Central memory CD8-positive, alpha-beta T cell (primary cell): ENCODE measurements around the gene KIRREL3.

Source experiments
- ATAC-seq: fragments of 150-1000 bp; cut with Tn5 transposase; replicated peaks from 2 replicates; pipeline ENCODE4 v1.10.0; 2022; ENCODE audit warnings: mild to moderate bottlenecking, moderate FRiP score, moderate number of reproducible peaks; ENCODE audit not compliant: poor library complexity, severe bottlenecking; ENCODE audit errors: extremely low read depth
- DNase-seq, 2 donors: peaks; one replicate each; pipeline ENCODE4 v3.0.0; 2021; ENCODE audit warnings: low spot score in 2 of 2
- H3K27ac Mint-ChIP-seq: one replicate; pipeline ENCODE4 v1.8.0; 2022; ENCODE audit warnings: low read depth, mild to moderate bottlenecking, moderate library complexity, mixed read lengths
- H3K27me3 Mint-ChIP-seq: one replicate; pipeline ENCODE4 v1.8.0; 2022; ENCODE audit warnings: mixed read lengths
- H3K36me3 Mint-ChIP-seq: one replicate; pipeline ENCODE4 v1.8.0; 2022; ENCODE audit warnings: mild to moderate bottlenecking, moderate library complexity, mixed read lengths; ENCODE audit not compliant: insufficient read depth
- H3K4me1 Mint-ChIP-seq: one replicate; pipeline ENCODE4 v1.8.0; 2022; ENCODE audit warnings: mixed read lengths
- H3K4me3 Mint-ChIP-seq: one replicate; pipeline ENCODE4 v1.8.0; 2022; ENCODE audit warnings: mild to moderate bottlenecking, moderate library complexity, mixed read lengths
- H3K9me3 Mint-ChIP-seq: one replicate; pipeline ENCODE4 v1.8.0; 2022; ENCODE audit warnings: mixed read lengths

KIRREL3 gene

DNA sequence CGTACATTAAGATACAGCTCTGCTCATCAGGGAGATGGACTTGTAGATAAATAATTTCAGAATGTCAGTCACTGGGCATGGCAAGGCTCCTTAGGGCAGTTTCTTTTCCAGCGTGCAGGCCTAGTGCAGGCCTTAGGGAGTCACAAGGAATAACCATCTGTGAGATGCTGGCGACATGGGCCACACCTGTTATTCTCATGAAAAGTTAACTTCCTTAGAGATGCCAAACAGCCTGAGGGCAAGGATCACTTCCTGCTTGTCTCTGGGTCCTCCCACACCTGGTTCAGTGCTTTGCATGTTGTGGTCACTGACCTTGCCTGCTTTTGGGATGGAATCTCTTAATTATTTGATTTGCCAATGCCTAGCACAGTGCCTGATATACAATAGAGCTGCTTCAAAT lies 574.5 kb downstream of the KIRREL3 start:
- Mint-ChIP-seq H3K27me3 (no peaks in the 10 kb centered on the region), H3K36me3 (peaks cover 5% of the 10 kb centered on the region), H3K27ac (no peak overlapping the region), H3K9me3 (no peaks in the 10 kb centered on the region), H3K4me3 (no peak overlapping the region), H3K4me1 (no peaks in the 10 kb centered on the region)
- ATAC-seq, result no peak
- no peak for DNase-seq

DNA sequence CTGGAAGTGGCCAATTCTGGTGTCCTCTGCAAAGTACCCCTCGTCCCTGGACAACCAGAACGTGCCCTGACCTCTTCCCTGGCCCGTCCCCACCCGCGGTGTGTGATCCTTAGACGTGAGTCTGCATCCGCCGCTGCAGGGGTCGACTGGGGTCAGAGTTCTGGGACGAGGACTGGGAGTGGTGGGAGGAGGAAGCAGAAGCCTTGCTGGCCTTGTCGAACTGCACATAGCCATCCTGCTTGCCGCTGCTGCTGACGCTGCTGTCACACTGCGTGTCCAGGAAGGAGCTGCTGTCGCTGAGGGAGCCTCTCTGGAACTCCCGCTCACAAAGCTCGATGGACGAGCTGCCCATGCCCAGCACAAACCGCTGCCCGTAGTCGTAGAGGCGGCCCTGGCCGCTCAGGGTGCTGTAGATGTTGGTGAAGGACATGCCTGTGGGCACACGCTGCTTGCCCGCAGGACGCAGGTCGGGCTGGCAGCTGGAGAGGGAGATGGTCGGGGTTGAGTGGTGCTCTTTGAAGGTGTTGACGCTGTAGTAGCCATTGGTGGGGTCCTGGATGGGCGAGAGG lies 576.0 kb downstream of the KIRREL3 start:
- Mint-ChIP-seq H3K4me3 (no peak overlapping the region), H3K27me3 (no peaks in the 10 kb centered on the region), H3K27ac (no peak overlapping the region), H3K36me3 (peaks cover 5% of the 10 kb centered on the region), H3K4me1 (no peaks in the 10 kb centered on the region), H3K9me3 (no peaks in the 10 kb centered on the region)
- DNase-seq, result no peak
- no peak for ATAC-seq

DNA sequence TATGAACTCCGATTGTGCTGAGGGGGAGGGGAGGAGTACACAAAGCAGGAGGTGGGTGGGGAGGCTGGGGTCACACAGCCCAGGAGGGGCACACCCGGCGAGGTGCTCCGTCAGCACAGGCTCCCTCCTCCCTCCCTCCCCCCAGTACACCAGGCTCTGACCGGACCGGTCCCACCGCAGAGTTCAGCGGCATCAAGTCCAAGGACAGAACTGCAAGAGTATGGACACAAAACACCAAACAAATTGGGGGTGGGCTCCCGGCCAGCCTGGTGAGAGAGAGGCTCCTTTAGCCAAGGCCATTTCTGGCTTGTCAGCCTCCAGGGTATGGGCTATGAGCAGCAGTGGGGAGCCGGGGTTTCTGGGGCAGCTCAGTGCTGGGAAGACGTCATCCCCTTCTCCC lies 576.8 kb downstream of the KIRREL3 start:
- ATAC-seq (no peak), DNase-seq (no peak)
- no peaks in the 10 kb centered on the region for H3K4me1 Mint-ChIP-seq
- H3K27me3 Mint-ChIP-seq, result no peaks in the 10 kb centered on the region
- peaks cover 5% of the 10 kb centered on the region for H3K36me3 Mint-ChIP-seq
- H3K27ac Mint-ChIP-seq, result no peak overlapping the region
- no peaks in the 10 kb centered on the region for H3K9me3 Mint-ChIP-seq
- H3K4me3 Mint-ChIP-seq, result no peak overlapping the region

DNA sequence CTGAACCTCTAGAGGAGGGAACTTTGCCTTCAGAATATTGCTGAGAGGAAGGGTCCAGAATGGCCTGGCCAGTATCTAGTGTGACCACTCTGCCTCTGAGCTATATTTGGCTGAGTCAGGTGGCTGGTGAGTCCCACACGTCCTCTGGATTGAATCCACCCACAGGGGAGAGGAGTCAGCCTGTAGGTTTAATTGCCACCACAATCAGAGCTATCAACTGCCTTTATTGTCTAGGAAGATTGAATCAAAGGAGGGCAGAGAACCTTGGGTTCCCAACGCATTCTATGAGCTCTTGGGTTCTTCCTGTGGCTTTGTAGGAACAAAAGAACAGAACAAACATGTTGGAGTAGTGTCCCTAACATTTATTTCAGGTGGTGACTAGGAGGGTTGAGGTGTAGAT lies 577.4 kb downstream of the KIRREL3 start:
- no peaks in the 10 kb centered on the region for H3K4me1 Mint-ChIP-seq
- H3K36me3 Mint-ChIP-seq, result peaks cover 4% of the 10 kb centered on the region
- H3K27me3 Mint-ChIP-seq, result no peaks in the 10 kb centered on the region
- no peak overlapping the region for H3K4me3 Mint-ChIP-seq
- DNase-seq, result no peak
- H3K9me3 Mint-ChIP-seq, result no peaks in the 10 kb centered on the region
- no peak for ATAC-seq
- H3K27ac Mint-ChIP-seq, result no peak overlapping the region

DNA sequence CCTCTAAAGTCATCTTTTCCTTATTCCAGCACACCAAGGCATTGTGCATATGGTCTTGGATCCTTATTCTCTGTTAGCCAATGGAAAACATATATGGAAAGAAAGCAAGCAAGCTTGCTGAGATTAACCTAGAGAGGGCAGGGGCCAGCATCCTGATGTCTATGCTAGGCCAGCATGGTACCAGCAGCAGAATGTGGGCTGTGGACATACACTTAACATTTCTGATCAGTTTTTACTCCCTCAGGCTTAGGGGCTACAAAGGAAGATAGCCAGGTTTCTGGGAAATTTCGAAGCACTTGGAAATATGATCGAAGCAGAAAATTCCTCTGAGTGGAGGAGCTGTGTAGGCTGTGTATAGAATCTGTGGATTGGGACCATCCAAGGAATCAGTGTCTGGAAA lies 578.1 kb downstream of the KIRREL3 start:
- Mint-ChIP-seq H3K27ac (no peak overlapping the region), H3K4me1 (no peaks in the 10 kb centered on the region), H3K27me3 (no peaks in the 10 kb centered on the region), H3K9me3 (no peaks in the 10 kb centered on the region), H3K36me3 (peaks cover 2% of the 10 kb centered on the region), H3K4me3 (no peak overlapping the region)
- ATAC-seq (no peak), DNase-seq (no peak)

DNA sequence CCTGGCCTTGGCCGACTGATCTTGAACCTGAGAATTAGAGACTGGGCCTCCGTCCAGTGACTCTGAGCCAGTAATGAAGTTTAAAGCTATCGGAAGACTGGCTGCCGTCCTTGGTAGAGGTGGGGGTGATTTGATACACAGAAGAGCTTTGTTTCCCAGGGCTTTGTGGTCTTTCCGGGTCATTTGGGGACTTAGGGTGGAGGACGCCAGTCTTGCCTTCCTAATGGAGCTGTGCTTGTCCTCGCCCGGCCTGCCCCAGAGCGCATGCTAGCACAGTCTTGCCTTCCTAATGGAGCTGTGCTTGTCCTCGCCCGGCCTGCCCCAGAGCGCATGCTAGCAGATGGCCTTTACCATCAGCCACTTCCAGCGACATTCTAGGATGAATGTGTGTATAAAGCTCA lies 579.3 kb downstream of the KIRREL3 start:
- no peak overlapping the region for H3K27ac Mint-ChIP-seq
- no peaks in the 10 kb centered on the region for H3K27me3 Mint-ChIP-seq
- H3K4me3 Mint-ChIP-seq, result no peak overlapping the region
- no peaks in the 10 kb centered on the region for H3K9me3 Mint-ChIP-seq
- no peaks in the 10 kb centered on the region for H3K4me1 Mint-ChIP-seq
- ATAC-seq, result no peak
- DNase-seq, result no peak
- H3K36me3 Mint-ChIP-seq, result peaks cover 2% of the 10 kb centered on the region

DNA sequence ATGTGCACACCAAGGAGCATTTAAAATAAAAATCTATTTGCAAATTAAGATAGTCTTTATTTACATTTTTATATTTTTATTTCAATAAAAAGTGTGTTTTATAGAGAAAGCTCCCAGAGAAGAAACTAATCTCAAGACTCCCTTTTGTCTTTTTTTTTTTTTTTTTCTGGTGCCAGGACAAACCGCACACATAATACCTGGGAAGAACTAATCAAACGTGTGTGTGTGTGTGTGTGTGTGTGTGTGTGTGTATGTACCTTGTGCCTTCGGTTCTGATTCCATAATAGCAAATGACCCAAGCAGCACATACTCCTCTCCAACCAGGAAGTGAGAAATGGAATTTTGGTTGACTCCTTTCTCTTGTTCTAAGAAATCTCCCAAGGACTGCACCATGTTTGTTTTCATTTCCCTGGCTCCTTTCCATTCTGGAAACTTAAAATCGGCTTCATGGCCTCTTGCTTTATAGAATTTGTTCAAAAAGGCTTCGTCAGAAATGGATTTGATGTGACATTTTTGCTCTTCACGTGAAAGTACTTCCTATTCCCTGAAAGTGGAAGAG lies 579.8 kb downstream of the KIRREL3 start:
- Mint-ChIP-seq H3K27me3 (no peaks in the 10 kb centered on the region), H3K36me3 (peaks cover 2% of the 10 kb centered on the region), H3K27ac (no peak overlapping the region), H3K4me3 (no peak overlapping the region), H3K4me1 (no peaks in the 10 kb centered on the region), H3K9me3 (no peaks in the 10 kb centered on the region)
- DNase-seq (no peak), ATAC-seq (no peak)

DNA sequence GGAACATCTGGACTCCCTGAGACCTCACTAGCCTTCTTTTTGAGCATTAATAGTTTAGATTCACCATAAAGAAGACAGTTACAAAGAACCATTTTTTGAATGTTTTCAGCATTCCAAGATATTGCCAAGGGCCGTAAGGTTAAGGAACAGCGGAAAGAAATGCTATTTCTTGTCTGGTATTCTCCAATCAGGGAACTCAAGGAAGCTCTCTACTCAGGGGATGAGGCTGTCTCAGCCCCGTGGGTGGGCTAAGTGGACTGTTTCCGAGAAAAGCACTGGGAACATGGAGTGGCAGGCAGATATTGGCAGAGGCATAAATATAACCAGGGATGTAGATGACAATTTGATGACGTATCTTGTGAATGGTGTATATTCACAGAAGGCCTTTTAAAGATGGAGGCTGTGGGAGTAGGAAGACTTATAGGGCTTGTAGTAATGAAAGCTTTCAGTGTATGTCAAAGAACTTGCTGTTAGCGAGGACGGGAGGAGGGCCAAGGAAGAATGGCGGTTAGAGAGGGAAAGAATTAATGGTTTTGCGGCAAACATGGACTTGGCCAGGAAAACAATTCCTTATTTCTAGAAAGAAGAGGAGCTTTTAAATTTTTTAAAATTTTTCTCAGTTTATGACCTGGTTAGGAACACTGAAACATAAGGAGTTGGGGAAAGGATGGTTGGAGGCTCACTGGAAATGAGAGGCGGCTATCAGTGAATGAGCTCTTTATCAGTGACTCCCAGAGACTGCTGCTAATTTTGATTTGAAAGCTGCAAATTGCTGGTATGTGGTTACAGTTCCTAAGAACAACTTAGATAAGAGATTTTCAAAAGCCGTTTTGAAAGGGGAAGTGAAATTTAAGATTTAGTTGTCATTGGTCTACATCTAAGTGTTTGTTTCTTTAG lies 580.5 kb downstream of the KIRREL3 start:
- ATAC-seq (no peak), DNase-seq (no peak)
- Mint-ChIP-seq H3K4me1 (no peaks in the 10 kb centered on the region), H3K4me3 (no peak overlapping the region), H3K9me3 (no peaks in the 10 kb centered on the region), H3K27me3 (no peaks in the 10 kb centered on the region), H3K27ac (no peak overlapping the region), H3K36me3 (peaks cover 2% of the 10 kb centered on the region)

DNA sequence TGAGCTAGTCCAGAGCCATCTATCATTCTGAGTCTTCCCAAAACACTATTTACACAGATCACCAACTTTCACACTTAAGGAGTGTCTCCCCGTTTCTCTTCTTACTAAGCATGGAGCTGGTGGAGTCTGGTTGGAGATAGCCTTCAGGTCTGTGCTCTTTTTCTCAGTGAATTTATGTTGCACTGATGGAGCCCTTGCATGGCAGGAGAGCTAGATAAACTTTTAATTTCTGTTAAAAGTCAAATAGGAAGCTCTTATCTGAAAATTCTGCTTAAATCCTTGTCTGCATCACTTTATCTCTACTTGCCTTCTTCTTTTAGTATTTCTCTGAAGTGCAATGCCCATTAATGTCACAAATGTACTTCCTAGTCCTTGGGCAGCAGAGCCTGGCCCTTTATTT lies 581.7 kb downstream of the KIRREL3 start:
- Mint-ChIP-seq H3K4me3 (no peak overlapping the region), H3K27ac (no peak overlapping the region), H3K36me3 (peaks cover 2% of the 10 kb centered on the region), H3K27me3 (no peaks in the 10 kb centered on the region), H3K9me3 (no peaks in the 10 kb centered on the region), H3K4me1 (no peaks in the 10 kb centered on the region)
- DNase-seq, result no peak
- ATAC-seq, result no peak

DNA sequence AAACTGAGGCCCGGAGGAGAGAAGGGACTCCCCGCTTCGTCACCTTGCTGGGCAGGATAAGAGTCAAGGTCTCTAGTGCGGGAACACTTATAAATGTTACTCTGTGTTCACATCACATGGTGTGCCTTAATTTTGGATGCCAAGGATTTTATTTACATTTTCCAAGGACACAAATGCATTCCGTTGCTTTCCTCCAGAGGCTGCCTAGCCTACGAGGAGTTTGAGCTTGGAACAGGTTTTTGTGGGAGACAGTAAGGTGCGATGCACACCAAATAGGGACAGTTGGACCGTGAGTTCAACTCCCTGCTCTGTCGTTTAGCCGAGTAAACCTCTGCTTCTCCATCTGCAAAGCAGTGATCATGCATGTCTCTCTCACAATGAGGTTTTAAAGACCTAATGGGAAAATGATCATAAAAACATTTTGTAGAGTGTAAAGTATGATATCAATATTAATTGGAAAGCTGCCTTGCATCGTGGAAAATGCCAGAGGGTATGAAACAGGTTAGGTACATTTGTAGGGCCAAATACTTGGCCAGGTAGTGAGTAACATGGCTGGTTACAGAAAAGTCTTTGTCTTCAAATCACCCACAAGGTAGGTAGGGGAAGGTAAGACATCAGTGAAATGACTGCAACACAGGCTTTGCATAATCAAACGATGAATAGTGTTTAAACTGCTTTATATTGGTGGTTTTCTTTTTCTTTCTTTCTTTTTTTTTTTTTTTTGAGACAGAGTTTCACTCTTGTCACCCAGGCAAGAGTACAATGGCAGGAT lies 583.3 kb downstream of the KIRREL3 start:
- DNase-seq (no peak), ATAC-seq (no peak)
- no peaks in the 10 kb centered on the region for H3K4me1 Mint-ChIP-seq
- H3K27ac Mint-ChIP-seq, result no peak overlapping the region
- H3K27me3 Mint-ChIP-seq, result no peaks in the 10 kb centered on the region
- peak overlapping the region; percentile 46 for H3K4me3 Mint-ChIP-seq
- no peaks in the 10 kb centered on the region for H3K36me3 Mint-ChIP-seq
- no peaks in the 10 kb centered on the region for H3K9me3 Mint-ChIP-seq

DNA sequence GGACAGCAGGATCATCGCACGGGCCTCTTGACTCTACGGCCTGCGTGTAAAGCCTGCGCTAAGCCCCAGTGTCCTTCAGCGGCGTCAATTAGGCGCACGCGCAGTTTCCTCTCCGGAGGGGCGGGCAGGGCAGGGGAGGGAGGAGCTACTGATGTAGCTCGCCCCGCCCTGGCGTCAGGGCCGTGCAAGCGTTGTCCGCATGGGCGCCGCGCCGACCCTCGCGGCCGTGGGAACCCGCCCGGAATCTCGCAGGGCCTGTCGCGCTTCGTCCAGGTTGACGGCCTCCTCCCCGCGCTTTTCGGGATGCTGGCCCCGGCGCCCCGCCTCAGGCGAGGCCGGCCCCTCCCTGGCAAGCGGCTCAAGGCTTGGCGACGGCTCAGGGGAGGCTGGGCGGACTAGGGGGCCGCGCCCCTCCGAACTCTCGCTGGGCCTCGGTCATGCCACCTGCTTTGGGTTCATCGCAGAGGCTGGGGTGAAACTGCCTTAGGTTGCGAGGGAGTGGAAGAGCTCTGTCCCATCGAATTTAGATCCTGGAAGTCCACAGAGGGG lies 584.0 kb downstream of the KIRREL3 start:
- peak; percentile 53 for ATAC-seq
- no peaks in the 10 kb centered on the region for H3K9me3 Mint-ChIP-seq

DNA sequence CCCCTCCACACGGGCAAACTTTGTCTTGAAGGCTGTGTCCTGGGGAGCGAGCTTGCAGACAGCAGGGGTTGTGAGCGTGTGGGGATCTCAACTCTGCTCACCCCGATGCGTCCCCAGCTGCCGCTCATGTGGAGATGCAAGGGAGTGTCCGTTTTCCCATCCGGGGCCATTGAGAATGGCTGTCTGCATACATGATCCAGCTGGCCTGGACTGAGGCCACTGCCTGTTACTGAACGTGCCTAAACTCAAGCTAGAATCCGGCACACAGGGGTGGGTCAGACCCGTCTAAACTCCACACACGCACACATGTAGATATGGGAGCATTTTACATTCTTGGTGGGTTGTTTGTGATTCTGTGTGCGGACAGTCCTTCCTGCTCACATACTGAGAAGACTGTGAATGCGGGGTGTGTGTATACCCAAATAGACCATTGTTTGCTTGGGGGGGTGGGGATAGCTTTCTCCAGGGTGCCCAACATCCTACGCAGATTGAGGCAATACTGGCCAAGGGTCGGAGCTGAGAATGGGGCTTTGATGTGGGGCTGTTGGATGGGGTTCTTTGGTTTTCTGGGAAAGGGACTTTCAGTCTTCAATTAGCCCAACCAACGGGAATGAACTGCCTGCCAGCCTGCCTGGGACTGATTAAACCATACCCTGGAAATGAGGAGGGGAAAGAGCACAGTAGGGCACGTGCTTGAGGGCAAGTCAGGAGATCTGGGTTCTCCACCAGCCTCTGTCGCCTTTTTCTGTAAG lies 584.7 kb downstream of the KIRREL3 start:
- no peaks in the 10 kb centered on the region for H3K36me3 Mint-ChIP-seq
- no peaks in the 10 kb centered on the region for H3K9me3 Mint-ChIP-seq
- H3K27ac Mint-ChIP-seq, result no peak overlapping the region
- ATAC-seq (no peak), DNase-seq (no peak)
- peak overlapping the region; percentile 49 for H3K4me3 Mint-ChIP-seq
- no peaks in the 10 kb centered on the region for H3K27me3 Mint-ChIP-seq
- no peaks in the 10 kb centered on the region for H3K4me1 Mint-ChIP-seq

More for the DNA sequence above, 584.0 kb downstream of the KIRREL3 start:
- H3K36me3 Mint-ChIP-seq, result no peaks in the 10 kb centered on the region
- DNase-seq, result peak in 1 of 2 donors; percentile 29
- no peaks in the 10 kb centered on the region for H3K4me1 Mint-ChIP-seq
- H3K4me3 Mint-ChIP-seq, result peak overlapping the region; percentile 46
- no peaks in the 10 kb centered on the region for H3K27me3 Mint-ChIP-seq
- H3K27ac Mint-ChIP-seq, result no peak overlapping the region
